Naive thymus-derived CD4-positive, alpha-beta T cell (primary cell): Measurements from ENCODE around the gene ARHGEF7. TPM values are rescaled to one million over a fixed set of nuclear protein-coding genes. Genes with fewer than 3 reads are reported as not detected.

Experiments
- ATAC-seq: fragments of 150-1000 bp; cut with Tn5 transposase; 2 replicates; pipeline ENCODE4 v1.10.0; 2021; ENCODE audit warnings: mild to moderate bottlenecking, moderate library complexity
- CTCF ChIA-PET: fragments of 350-600 bp; sonication (Branson Sonifier 250); formaldehyde crosslinking; loops from one replicate; lab custom pipeline; 2021; ENCODE audit warnings: antibody characterized with exemption; lab: Charles Lee
- POLR2A ChIA-PET: fragments of 350-600 bp; sonication (Branson Sonifier 250); formaldehyde crosslinking; loops from one replicate; lab custom pipeline; 2021; ENCODE audit warnings: antibody characterized with exemption, inconsistent platforms; lab: Charles Lee
- DNase-seq, 9 donors: peaks; one replicate each; pipeline versions ENCODE4 v3.0.0 to v3.0.0-alpha.2; 2020 to 2022; ENCODE audit warnings: mixed read lengths in 1 of 9
- H3K27ac ChIP-seq: one replicate; pipeline ENCODE4 v1.7.0; 2013; ENCODE audit warnings: mild to moderate bottlenecking, low read depth, low read length, moderate library complexity
- H3K27me3 ChIP-seq, 2 donors: one replicate each; pipeline ENCODE4 v1.7.0; 2013; ENCODE audit warnings: low read length in 2 of 2, mild to moderate bottlenecking in 2 of 2, moderate library complexity in 2 of 2; ENCODE audit not compliant: control insufficient read depth in 2 of 2, insufficient read depth in 2 of 2
- H3K36me3 ChIP-seq, 3 experiments: 1 replicate in 2 of 3; 2 replicates in 1 of 3; pipeline ENCODE4 v1.7.0; 2013; ENCODE audit warnings: low read length in 3 of 3, mild to moderate bottlenecking in 3 of 3, moderate library complexity in 1 of 3; ENCODE audit not compliant: insufficient read depth in 3 of 3, control insufficient read depth in 2 of 3
- H3K4me1 ChIP-seq, 2 donors: one replicate each; pipeline ENCODE4 v1.7.0; 2013; ENCODE audit warnings: low read length in 2 of 2, mild to moderate bottlenecking in 2 of 2, moderate library complexity in 1 of 2; ENCODE audit not compliant: control insufficient read depth in 2 of 2, insufficient read depth in 2 of 2
- H3K4me3 ChIP-seq: 2 replicates; pipeline ENCODE4 v1.7.0; 2013; ENCODE audit warnings: mild to moderate bottlenecking, low read length
- H3K9me3 ChIP-seq, 3 experiments: 1 replicate in 2 of 3; 2 replicates in 1 of 3; pipeline ENCODE4 v1.7.0; 2013; ENCODE audit warnings: low read length in 3 of 3; ENCODE audit not compliant: control insufficient read depth in 2 of 3
- H3K27ac Mint-ChIP-seq, 9 donors: one replicate each; pipeline ENCODE4 v1.8.0; 2020 to 2022; ENCODE audit warnings: mixed read lengths in 9 of 9, mild to moderate bottlenecking in 8 of 9, moderate library complexity in 5 of 9, inconsistent platforms in 2 of 9
- H3K27me3 Mint-ChIP-seq, 5 donors: one replicate each; pipeline ENCODE4 v1.8.0; 2021 to 2022; ENCODE audit warnings: mixed read lengths in 5 of 5, mild to moderate bottlenecking in 1 of 5
- H3K36me3 Mint-ChIP-seq, 5 donors: one replicate each; pipeline ENCODE4 v1.8.0; 2020 to 2022; ENCODE audit warnings: mixed read lengths in 5 of 5, mild to moderate bottlenecking in 3 of 5, inconsistent platforms in 1 of 5
- H3K4me1 Mint-ChIP-seq, 7 donors: one replicate each; pipeline ENCODE4 v1.8.0; 2020 to 2022; ENCODE audit warnings: mixed read lengths in 7 of 7, mild to moderate bottlenecking in 3 of 7, inconsistent platforms in 1 of 7
- H3K4me3 Mint-ChIP-seq, 10 donors: one replicate each; pipeline ENCODE4 v1.8.0; 2020 to 2022; ENCODE audit warnings: mild to moderate bottlenecking in 10 of 10, mixed read lengths in 10 of 10, moderate library complexity in 6 of 10, inconsistent platforms in 2 of 10
- H3K9me3 Mint-ChIP-seq, 11 donors: one replicate each; pipeline ENCODE4 v1.8.0; 2020 to 2022; ENCODE audit warnings: mixed read lengths in 11 of 11, mild to moderate bottlenecking in 4 of 11, inconsistent platforms in 1 of 11, moderate library complexity in 1 of 11
- intact Hi-C, 2 donors: fragments of 100-400 bp; cut with micrococcal nuclease; formaldehyde crosslinking; loops; one replicate each; pipeline ENCODE4 v1.15.1; 2023
- polyA plus RNA-seq, 2 donors: library from polyadenylated mRNA; unstranded; fragments of 300-500 nt; fragmentation: Illumina TruSeq; gene quantifications; one replicate each; pipeline ENCODE4 v1.2.3, GENCODE V29; 2021
- total RNA-seq, 6 experiments: library from RNA in 5 of 6; stranded (reverse) in 5 of 6; gene quantifications; 1 replicate in 5 of 6; 2 replicates in 1 of 6; pipeline ENCODE4 v1.2.3 and lab custom pipeline; 2021 to 2026

The ARHGEF7 gene
- total and polyA plus RNA-seq, 7 experiments from 2014 or later, result 10.0 to 84.0 (median 76.7) TPM

- H3K36me3 Mint-ChIP-seq, result peaks cover 38 to 92% (median 80%) of the 10 kb centered on the region in 5 donors
- DNase-seq (no peak), ATAC-seq (no peak)
- no peak overlapping the region for H3K4me3 ChIP-seq
- H3K27ac Mint-ChIP-seq, result peak overlapping the region in 2 of 9 donors; percentile 18 to 81
- intact Hi-C loops, result no loop called here
- ChIA-PET CTCF (no interaction called here), POLR2A (no interaction called here)
- peaks cover 0 to 17% (median 2%) of the 10 kb centered on the region in 11 donors for H3K9me3 Mint-ChIP-seq
- H3K9me3 ChIP-seq, result no peaks in the 10 kb centered on the region
- H3K27ac ChIP-seq, result no peak overlapping the region
- no peaks in the 10 kb centered on the region for H3K27me3 ChIP-seq
- H3K36me3 ChIP-seq, result peaks cover 0 to 70% (median 3%) of the 10 kb centered on the region in 3 experiments
- H3K4me1 ChIP-seq, result no peaks in the 10 kb centered on the region
- no peaks in the 10 kb centered on the region for H3K27me3 Mint-ChIP-seq
- H3K4me1 Mint-ChIP-seq, result peaks cover 0 to 17% (median 0%) of the 10 kb centered on the region in 7 donors
- H3K4me3 Mint-ChIP-seq, result peak overlapping the region in 1 of 10 donors; percentile 47
Measured at GRCh38 chr13:111304603-111305289, 189.6 kb downstream of the ARHGEF7 start.

- peaks cover 12 to 44% (median 19%) of the 10 kb centered on the region in 11 donors for H3K9me3 Mint-ChIP-seq
- H3K4me1 Mint-ChIP-seq, result peaks cover 0 to 21% (median 0%) of the 10 kb centered on the region in 7 donors
- peaks cover 0 to 16% (median 0%) of the 10 kb centered on the region in 3 experiments for H3K36me3 ChIP-seq
- H3K36me3 Mint-ChIP-seq, result peaks cover 36 to 70% (median 59%) of the 10 kb centered on the region in 5 donors
- DNase-seq (no peak), ATAC-seq (no peak)
- H3K27ac ChIP-seq, result no peak overlapping the region
- ChIA-PET CTCF (no interaction called here), POLR2A (no interaction called here)
- no peak overlapping the region for H3K4me3 Mint-ChIP-seq
- peaks cover 0 to 7% (median 0%) of the 10 kb centered on the region in 3 experiments for H3K9me3 ChIP-seq
- H3K27me3 ChIP-seq, result no peaks in the 10 kb centered on the region
- no peaks in the 10 kb centered on the region for H3K27me3 Mint-ChIP-seq
- H3K4me3 ChIP-seq, result no peak overlapping the region
- intact Hi-C loops, result no loop called here
- H3K4me1 ChIP-seq, result no peaks in the 10 kb centered on the region
- no peak overlapping the region for H3K27ac Mint-ChIP-seq
Measured at GRCh38 chr13:111312944-111313590, 198.0 kb downstream of the ARHGEF7 start.

- Mint-ChIP-seq H3K9me3 (peaks cover 12 to 43% (median 18%) of the 10 kb centered on the region in 11 donors), H3K36me3 (peaks cover 36 to 62% (median 50%) of the 10 kb centered on the region in 5 donors), H3K27me3 (no peaks in the 10 kb centered on the region), H3K27ac (peak overlapping the region in 1 of 9 donors; percentile 45), H3K4me1 (peaks cover 0 to 21% (median 0%) of the 10 kb centered on the region in 7 donors), H3K4me3 (no peak overlapping the region)
- DNase-seq (no peak), ATAC-seq (no peak)
- Histone ChIP-seq H3K27ac (no peak overlapping the region), H3K36me3 (peaks cover 0 to 12% (median 0%) of the 10 kb centered on the region in 3 experiments), H3K9me3 (peaks cover 0 to 7% (median 0%) of the 10 kb centered on the region in 3 experiments), H3K4me3 (no peak overlapping the region), H3K27me3 (no peaks in the 10 kb centered on the region), H3K4me1 (no peaks in the 10 kb centered on the region)
- CTCF ChIA-PET, result no interaction called here
- POLR2A ChIA-PET, result no interaction called here
- intact Hi-C loops, result no loop called here
Measured at GRCh38 chr13:111313911-111314425, 198.9 kb downstream of the ARHGEF7 start.

- CTCF ChIA-PET, result no interaction called here
- peaks cover 0 to 7% (median 0%) of the 10 kb centered on the region in 3 experiments for H3K9me3 ChIP-seq
- Mint-ChIP-seq H3K27ac (peak overlapping the region in 2 of 9 donors; percentile 19 to 32), H3K4me1 (peaks cover 0 to 20% (median 0%) of the 10 kb centered on the region in 7 donors), H3K36me3 (peaks cover 28 to 53% (median 42%) of the 10 kb centered on the region in 5 donors), H3K9me3 (peaks cover 9 to 34% (median 16%) of the 10 kb centered on the region in 11 donors), H3K27me3 (no peaks in the 10 kb centered on the region), H3K4me3 (no peak overlapping the region)
- intact Hi-C loops, result no loop called here
- no peak overlapping the region for H3K4me3 ChIP-seq
- H3K36me3 ChIP-seq, result peaks cover 0 to 12% (median 0%) of the 10 kb centered on the region in 3 experiments
- H3K27ac ChIP-seq, result no peak overlapping the region
- DNase-seq (no peak), ATAC-seq (no peak)
- POLR2A ChIA-PET, result no interaction called here
- no peaks in the 10 kb centered on the region for H3K4me1 ChIP-seq
- H3K27me3 ChIP-seq, result no peaks in the 10 kb centered on the region
Measured at GRCh38 chr13:111314852-111315251, 199.7 kb downstream of the ARHGEF7 start.

GRCh38 chr13:111315347-111315995 lies 200.4 kb downstream of the ARHGEF7 start:
- H3K36me3 ChIP-seq, result peaks cover 0 to 12% (median 0%) of the 10 kb centered on the region in 3 experiments
- H3K27me3 ChIP-seq, result no peaks in the 10 kb centered on the region
- H3K4me3 ChIP-seq, result no peak overlapping the region
- Mint-ChIP-seq H3K4me1 (peaks cover 0 to 14% (median 0%) of the 10 kb centered on the region in 7 donors), H3K9me3 (peaks cover 3 to 28% (median 10%) of the 10 kb centered on the region in 11 donors), H3K4me3 (no peak overlapping the region), H3K27ac (peak overlapping the region in 2 of 9 donors; percentile 32 to 59), H3K36me3 (peaks cover 22 to 47% (median 35%) of the 10 kb centered on the region in 5 donors), H3K27me3 (no peaks in the 10 kb centered on the region)
- ChIA-PET POLR2A (no interaction called here), CTCF (no interaction called here)
- intact Hi-C loops, result no loop called here
- ATAC-seq (no peak), DNase-seq (no peak)
- H3K4me1 ChIP-seq, result no peaks in the 10 kb centered on the region
- H3K27ac ChIP-seq, result no peak overlapping the region
- peaks cover 0 to 7% (median 0%) of the 10 kb centered on the region in 3 experiments for H3K9me3 ChIP-seq

- Histone ChIP-seq H3K36me3 (peaks cover 0 to 12% (median 0%) of the 10 kb centered on the region in 3 experiments), H3K27me3 (no peaks in the 10 kb centered on the region), H3K4me1 (no peaks in the 10 kb centered on the region), H3K27ac (no peak overlapping the region), H3K9me3 (peaks cover 0 to 7% (median 0%) of the 10 kb centered on the region in 3 experiments), H3K4me3 (no peak overlapping the region)
- intact Hi-C loops, result no loop called here
- ChIA-PET CTCF (no interaction called here), POLR2A (no interaction called here)
- no peak for DNase-seq
- Mint-ChIP-seq H3K4me3 (no peak overlapping the region), H3K27me3 (no peaks in the 10 kb centered on the region), H3K9me3 (peaks cover 0 to 20% (median 4%) of the 10 kb centered on the region in 11 donors), H3K4me1 (peaks cover 0 to 6% (median 0%) of the 10 kb centered on the region in 7 donors), H3K36me3 (peaks cover 14 to 39% (median 28%) of the 10 kb centered on the region in 5 donors), H3K27ac (peak overlapping the region in 2 of 9 donors; percentile 36 to 59)
- no peak for ATAC-seq
Measured at GRCh38 chr13:111316161-111316730, 201.1 kb downstream of the ARHGEF7 start.
